ENCODE results near the gene RTN4RL1. TPM values are rescaled to one million over a fixed set of nuclear protein-coding genes. Genes with fewer than 3 reads are reported as not detected.

The RTN4RL1 gene
- total and polyA plus RNA-seq, 2 of the 13 experiments (the other 11 are each of a cell fraction or from before 2014, with no cell fraction given): 0.01 TPM; not detected in 1

GRCh38 chr17:2050300-2051060, 25.3 kb upstream of the RTN4RL1 start:
- peaks cover 18% of the 10 kb centered on the region; the same call in 1 of the 2 replicates for H4K20me1 ChIP-seq (ENCODE audit: insufficient read depth, low read length)
- intact Hi-C loops (cut with micrococcal nuclease; ENCODE audit: unreplicated experiment): no loop called here
- H3K27ac ChIP-seq (ENCODE audit: extremely low read length, insufficient read depth, low read length): no peak overlapping the region
- H3K4me1 ChIP-seq (ENCODE audit: insufficient read depth, low read length): peaks cover 37% of the 10 kb centered on the region
- H3K9ac ChIP-seq (ENCODE audit: insufficient read depth, low read depth, low read length): no peak overlapping the region
- no peak for DNase-seq (ENCODE audit: low spot score)
- H3K4me3 ChIP-seq (replicated peaks in 1 of 3; ENCODE audit: insufficient read depth in 1 of 3, low read depth in 2 of 3, low read length in 3 of 3): peak overlapping the region; percentile 47 to 82 (median 49); a peak in 5 of 6 replicates
- no TSS peak for BruUV-seq (replicated peaks)
- no peak overlapping the region for H2AFZ ChIP-seq (ENCODE audit: low read length)
- peaks cover 4 to 28% of the 10 kb centered on the region in 2 experiments; a peak in 4 of 5 replicates for H3K27me3 ChIP-seq (ENCODE audit: control insufficient read depth in 1 of 2, insufficient read depth in 2 of 2, low read length in 2 of 2)
- no peaks in the 10 kb centered on the region for H3K36me3 ChIP-seq (replicated peaks in 1 of 2; ENCODE audit: control insufficient read depth in 1 of 2, insufficient read depth in 2 of 2, low read length in 2 of 2)
- CTCF ChIA-PET (ENCODE audit: low intra/inter-chr PET ratio, low total read pairs): no interaction called here
- in situ Hi-C loops (cut with HindIII; ENCODE audit: extremely low pct_ligation_motif_present, low pct_unique_long_range_greater_than_20kb): no loop called here
- no peaks in the 10 kb centered on the region for H3K9me3 ChIP-seq (ENCODE audit: low read length)
- no peak for ATAC-seq
- POLR2A ChIA-PET: no interaction called here
- no peaks in the 10 kb centered on the region for H3K79me2 ChIP-seq (ENCODE audit: insufficient read depth, low read length)
- FAIRE-seq: no peak
- WGBS (ENCODE audit: low lambda C conversion rate): 0% methylated on average over 6 of the region's 88 CpGs
- peak overlapping the region; percentile 67 for H3K4me2 ChIP-seq (ENCODE audit: low read depth, low read length)
- TF ChIP-seq HNRNPUL1 (IDR thresholded peaks at IDR 0.05; ENCODE audit: low read depth, low read length) (no peak), YEATS4 (CRISPR knock-in tag; IDR thresholded peaks at IDR 0.05; ENCODE audit: borderline replicate concordance) (peak; percentile 45), ZBTB21 (CRISPR knock-in tag; IDR thresholded peaks at IDR 0.05) (peak; percentile 96), ZHX1 (CRISPR knock-in tag; IDR thresholded peaks at IDR 0.05; ENCODE audit: low read depth) (peak; percentile 79; the same call in 1 of the 2 replicates), MAX (IDR thresholded peaks at IDR 0.05) (peak; percentile 66), ZNF354B (CRISPR knock-in tag; IDR thresholded peaks at IDR 0.05) (no peak), ZNF513 (CRISPR knock-in tag; conservative IDR thresholded peaks at IDR 0.05) (0 out of 2 replicates have a peak, but pooled peaks have one; percentile 7), RBFOX2 (IDR thresholded peaks at IDR 0.05; ENCODE audit: low read depth, low read length) (0 out of 2 replicates have a peak, but pooled peaks have one; percentile 40), ZNF546 (CRISPR knock-in tag; conservative IDR thresholded peaks at IDR 0.05) (no peak), GABPB1 (CRISPR knock-in tag; IDR thresholded peaks at IDR 0.05) (peak; percentile 89), ZNF672 (CRISPR knock-in tag; IDR thresholded peaks at IDR 0.05) (no peak), ZNF563 (CRISPR knock-in tag; IDR thresholded peaks at IDR 0.05) (no peak), HOXA3 (CRISPR knock-in tag; IDR thresholded peaks at IDR 0.05) (peak; percentile 93), YEATS2 (CRISPR knock-in tag; IDR thresholded peaks at IDR 0.05; ENCODE audit: borderline replicate concordance) (no peak), MAZ (IDR thresholded peaks at IDR 0.05; ENCODE audit: borderline replicate concordance, low read depth, low read length) (peak; percentile 45; the same call in 1 of the 2 replicates), MAZ (CRISPR knock-in tag; IDR thresholded peaks at IDR 0.05; ENCODE audit: low read depth) (no peak; the same call in 1 of the 2 replicates), CREM (IDR thresholded peaks at IDR 0.05) (no peak), CREM (CRISPR knock-in tag; IDR thresholded peaks at IDR 0.05) (0 out of 2 replicates have a peak, but pooled peaks have one; percentile 30), FOXK1 (CRISPR knock-in tag; IDR thresholded peaks at IDR 0.05; ENCODE audit: borderline replicate concordance, low read depth) (peak; percentile 16; the same call in 1 of the 2 replicates), BORCS8-MEF2B (CRISPR knock-in tag; IDR thresholded peaks at IDR 0.05) (no peak)

All from HepG2 (cell line).